Sciatic nerve (tissue), 2 donors: ENCODE data around the gene PRAMEF20. TPM values are rescaled to one million over a fixed set of nuclear protein-coding genes. Genes with fewer than 3 reads are reported as not detected.

Source experiments
- ATAC-seq: fragments of 200-7000 bp; cut with Tn5 transposase; one replicate; pipeline ENCODE4 v1.9.1; 2020; ENCODE audit warnings: mild to moderate bottlenecking, moderate library complexity
- DNase-seq: peaks from one replicate; pipeline ENCODE4 v3.0.0-alpha.2; 2020; ENCODE audit warnings: low spot score
- intact Hi-C: fragments of 100-400 bp; cut with DNase I; formaldehyde crosslinking; loops from one replicate; pipeline ENCODE4 v1.14.2; 2022
- total RNA-seq: library from RNA; stranded (reverse); fragmentation: NEBNext Ultra II Directional; extraction: Animal tissue kit (Norgen Biotek cat#: 25700); gene quantifications from one replicate; pipeline ENCODE4 v1.2.1, GENCODE V29; 2021
- donor health status: DM: no; HTN: no; CAD: no.
- donor health status: DM: no; HTN: no; CAD: no.

The PRAMEF20 gene
- total RNA-seq, 1 donor from 2014 or later: not detected

DNA sequence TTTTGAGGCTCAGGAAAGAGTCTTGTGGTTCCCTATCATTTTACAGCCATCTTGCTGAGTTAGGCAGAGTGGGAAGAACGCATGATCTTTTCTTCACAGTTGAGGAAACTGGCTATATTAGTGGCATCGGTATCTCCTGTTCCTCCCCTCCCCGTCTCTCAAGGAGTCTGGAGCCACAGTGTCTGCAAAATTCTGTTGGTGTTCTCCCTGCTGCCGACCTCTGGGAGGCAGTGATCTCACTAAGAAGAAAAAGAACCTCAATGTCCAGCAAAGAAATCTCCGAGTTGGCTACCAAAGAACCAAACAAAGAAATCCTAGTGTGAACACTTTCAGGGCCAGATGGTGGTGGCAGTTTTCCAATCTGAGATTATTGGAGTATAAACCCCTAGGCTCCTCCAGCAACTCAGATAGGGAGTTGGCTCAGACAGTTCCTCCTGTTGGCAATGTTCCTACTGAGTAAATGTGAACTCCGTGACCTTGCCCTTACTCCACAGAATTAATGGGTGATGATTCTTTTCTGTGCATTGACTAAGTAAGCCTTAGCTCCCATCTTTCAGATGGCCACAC is 41.2 kb downstream of the PRAMEF20 start:
- ATAC-seq: no peak
- DNase-seq: no peak
- intact Hi-C loops: no loop called here

DNA sequence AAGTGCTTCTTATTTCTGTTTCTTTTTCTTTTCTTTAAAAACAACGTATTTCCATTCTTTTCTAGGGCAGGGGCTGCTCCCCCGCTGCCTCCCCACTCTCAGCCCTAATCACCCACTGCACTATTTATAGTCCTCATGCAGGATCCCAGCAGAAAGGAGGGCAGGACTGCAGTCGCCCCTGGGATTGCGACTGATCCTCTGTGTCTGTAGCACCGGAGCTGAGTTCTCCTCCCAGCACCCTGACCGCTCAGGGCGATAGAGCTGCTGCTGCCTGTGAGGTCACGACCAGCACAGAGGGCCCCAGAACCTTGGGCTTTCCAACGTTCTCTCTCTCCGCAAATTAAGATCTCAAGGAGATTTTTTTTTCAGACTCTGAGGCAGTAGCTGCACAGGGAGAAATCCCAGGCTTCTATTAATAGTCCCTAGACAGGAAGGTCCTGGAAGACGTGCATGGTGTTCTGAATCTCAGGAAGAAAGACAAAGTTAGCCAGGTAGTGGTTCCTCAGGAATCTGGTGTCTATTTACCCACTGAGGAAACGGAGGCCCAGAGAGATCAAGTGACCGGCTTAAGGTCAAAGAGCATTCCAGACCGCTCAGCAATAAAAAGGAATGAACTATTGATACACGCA is 46.8 kb downstream of the PRAMEF20 start:
- ATAC-seq: no peak
- intact Hi-C loops: no loop called here

DNA sequence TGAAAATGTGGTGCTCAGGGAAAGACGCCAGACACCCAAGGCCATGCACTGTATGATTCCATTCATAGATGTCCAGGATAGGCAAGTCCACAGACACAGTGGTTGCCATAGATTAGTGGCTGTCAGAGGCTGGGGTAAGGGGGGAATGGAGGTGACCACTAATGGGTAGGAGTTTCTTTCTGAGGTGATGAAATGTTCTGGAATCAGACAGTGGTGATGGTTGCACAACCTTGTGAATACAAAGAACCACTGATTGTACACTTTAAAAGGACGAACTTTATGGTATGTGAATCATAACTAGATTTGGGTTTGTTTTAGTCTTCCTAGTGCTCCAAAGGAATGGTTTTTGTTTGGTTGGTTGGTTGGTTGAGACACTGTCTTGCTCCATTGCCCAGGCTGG is 51.7 kb downstream of the PRAMEF20 start:
- no peak for DNase-seq
- intact Hi-C loops: no loop called here
- ATAC-seq: no peak

More for the DNA sequence above, 46.8 kb downstream of the PRAMEF20 start:
- no peak for DNase-seq

DNA sequence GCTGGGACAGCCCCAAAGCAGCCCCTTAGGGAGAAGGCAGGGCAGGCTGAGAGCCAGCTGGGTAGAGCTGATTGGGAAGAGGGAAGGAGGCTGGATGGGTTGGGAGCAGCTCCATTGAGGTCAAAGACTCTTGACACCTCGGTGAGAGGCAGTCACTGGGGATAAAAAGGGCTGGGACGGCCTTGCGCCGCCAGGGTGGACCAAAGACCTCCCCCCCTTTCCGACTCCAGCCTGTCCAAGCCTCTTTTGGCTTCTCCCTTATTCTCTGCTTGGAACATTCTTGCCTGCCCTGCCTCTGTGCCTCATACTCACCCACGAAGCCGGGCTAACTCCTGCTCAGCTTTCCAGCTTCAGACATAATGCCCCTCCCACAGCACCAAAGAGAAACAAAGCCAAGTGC is 52.4 kb downstream of the PRAMEF20 start:
- intact Hi-C loops: no loop called here
- ATAC-seq (peak; percentile 32), DNase-seq (no peak)

DNA sequence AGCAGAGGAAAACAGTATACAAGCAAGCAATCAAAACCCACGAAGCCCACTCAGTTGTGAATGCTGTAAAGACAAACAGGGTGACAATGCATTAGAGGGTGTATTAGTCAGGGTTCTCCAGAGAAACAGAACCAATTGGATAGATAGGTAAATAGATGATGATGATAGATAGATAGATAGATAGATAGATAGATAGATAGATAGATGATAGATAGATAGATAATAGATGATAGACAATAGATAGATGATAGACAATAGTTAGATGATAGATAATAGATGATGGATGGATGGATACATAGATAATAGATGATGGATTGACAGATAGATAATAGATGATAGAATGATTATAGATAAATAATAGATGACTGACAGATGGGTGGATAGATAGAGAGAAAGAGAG is 55.3 kb downstream of the PRAMEF20 start:
- DNase-seq (no peak), ATAC-seq (no peak)
- intact Hi-C loops: no loop called here

DNA sequence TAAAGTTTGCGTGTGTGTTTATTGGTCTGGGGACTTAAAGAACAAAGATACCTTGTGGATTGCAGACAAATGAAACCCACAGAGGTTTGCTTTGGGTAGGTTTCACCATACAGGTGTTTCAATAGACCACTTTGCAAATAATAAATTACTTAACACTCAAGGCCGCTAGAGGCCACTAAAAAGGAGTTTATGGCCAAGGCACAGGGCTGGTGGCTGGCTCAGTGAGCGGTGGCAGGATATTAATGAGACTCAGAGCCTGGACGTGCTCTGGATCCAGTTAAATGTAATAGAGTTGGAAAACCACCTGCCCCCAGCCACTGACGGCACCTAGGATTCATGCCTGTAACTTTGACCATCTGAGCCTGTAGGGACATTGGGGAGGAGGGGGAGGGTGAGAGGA is 59.1 kb downstream of the PRAMEF20 start:
- no peak for ATAC-seq
- DNase-seq: no peak
- intact Hi-C loops: no loop called here

Other genes starting within 250 kb of the PRAMEF20 start
- not detected for gene HNRNPCL4, start 244.8 kb upstream of the PRAMEF20 start, total RNA-seq
- gene PRAMEF9, start 238.6 kb upstream of the PRAMEF20 start, total RNA-seq: not detected
- gene PRAMEF13, start 209.0 kb upstream of the PRAMEF20 start, total RNA-seq: not detected
- not detected for gene PRAMEF18, start 184.3 kb upstream of the PRAMEF20 start, total RNA-seq
- not detected for gene PRAMEF5, start 156.3 kb upstream of the PRAMEF20 start, total RNA-seq
- gene PRAMEF8, start 125.3 kb upstream of the PRAMEF20 start, total RNA-seq: not detected
- not detected for gene PRAMEF33, start 106.9 kb upstream of the PRAMEF20 start, total RNA-seq
- gene PRAMEF15, start 94.9 kb upstream of the PRAMEF20 start, total RNA-seq: not detected
- not detected for gene PRAMEF14, start 63.3 kb upstream of the PRAMEF20 start, total RNA-seq
- gene PRAMEF19, start 38.5 kb upstream of the PRAMEF20 start, total RNA-seq: not detected
- gene PRAMEF17, start 20.8 kb upstream of the PRAMEF20 start, total RNA-seq: not detected
- gene LRRC38, start 103.6 kb downstream of the PRAMEF20 start, total RNA-seq: not detected
- gene PDPN, start 173.4 kb downstream of the PRAMEF20 start, total RNA-seq: 22.7 TPM